H9 (cell line): ENCODE results near the gene SETD3. TPM values are rescaled to one million over a fixed set of nuclear protein-coding genes. Genes with fewer than 3 reads are reported as not detected.

Experiments used
- DNase-seq: peaks from one replicate; pipeline ENCODE4 v3.0.0-alpha.2; 2017
- H2AFZ ChIP-seq: one replicate; pipeline ENCODE4 v1.6.1; 2013; ENCODE audit warnings: mild to moderate bottlenecking, low read length, control low read depth, moderate library complexity
- H2AK5ac ChIP-seq: 2 replicates; pipeline ENCODE4 v1.6.1; 2013; ENCODE audit warnings: low read length, control low read depth, mixed read lengths; ENCODE audit not compliant: insufficient read length
- H2BK120ac ChIP-seq: one replicate; pipeline ENCODE4 v1.6.1; 2013; ENCODE audit warnings: low read depth, mild to moderate bottlenecking, low read length, control low read depth, inconsistent platforms; ENCODE audit not compliant: poor library complexity, severe bottlenecking
- H2BK12ac ChIP-seq: 2 replicates; pipeline ENCODE4 v1.6.1; 2013; ENCODE audit warnings: low read length, control low read depth, mixed read lengths, low read depth; ENCODE audit not compliant: insufficient read length
- H2BK15ac ChIP-seq: 2 replicates; pipeline ENCODE4 v1.6.1; 2013; ENCODE audit warnings: low read depth, low read length, control low read depth
- H2BK20ac ChIP-seq: one replicate; pipeline ENCODE4 v1.6.1; 2013; ENCODE audit warnings: low read depth, mild to moderate bottlenecking, low read length, control low read depth, inconsistent platforms; ENCODE audit not compliant: poor library complexity, severe bottlenecking
- H2BK5ac ChIP-seq: 2 replicates; pipeline ENCODE4 v1.6.1; 2013; ENCODE audit warnings: low read length, control low read depth, mixed read lengths; ENCODE audit not compliant: insufficient read length
- H3K14ac ChIP-seq: 2 replicates; pipeline ENCODE4 v1.6.1; 2013; ENCODE audit warnings: low read length, control low read depth; ENCODE audit not compliant: insufficient read depth
- H3K18ac ChIP-seq: 2 replicates; pipeline ENCODE4 v1.6.1; 2013; ENCODE audit warnings: low read depth, mild to moderate bottlenecking, mixed read lengths, low read length, control low read depth; ENCODE audit not compliant: insufficient read length
- H3K23ac ChIP-seq: 2 replicates; pipeline ENCODE4 v1.6.1; 2013; ENCODE audit warnings: low read length, control low read depth, mixed read lengths, low read depth; ENCODE audit not compliant: insufficient read length
- H3K23me2 ChIP-seq: 2 replicates; pipeline ENCODE4 v1.6.1; 2013; ENCODE audit warnings: low read depth, mild to moderate bottlenecking, mixed read lengths, low read length, control low read depth; ENCODE audit not compliant: insufficient read length, poor library complexity, severe bottlenecking
- H3K27ac ChIP-seq: 2 replicates; pipeline ENCODE4 v1.5.1; 2013; ENCODE audit warnings: low read length, control low read depth, mixed read lengths, low read depth; ENCODE audit not compliant: insufficient read length
- H3K27me3 ChIP-seq: 2 replicates; pipeline ENCODE4 v1.6.1; 2013; ENCODE audit warnings: low read length, control low read depth, inconsistent platforms; ENCODE audit not compliant: insufficient read depth
- H3K4ac ChIP-seq: 2 replicates; pipeline ENCODE4 v1.6.1; 2013; ENCODE audit warnings: low read depth, mild to moderate bottlenecking, control low read depth, inconsistent platforms, low read length, moderate library complexity
- H3K4me1 ChIP-seq: 2 replicates; pipeline ENCODE4 v1.6.1; 2013; ENCODE audit warnings: low read length, control low read depth, inconsistent platforms; ENCODE audit not compliant: insufficient read depth
- H3K4me2 ChIP-seq: 2 replicates; pipeline ENCODE4 v1.6.1; 2013; ENCODE audit warnings: low read length, control low read depth, mixed read lengths; ENCODE audit not compliant: insufficient read length, insufficient read depth
- H3K56ac ChIP-seq: 2 replicates; pipeline ENCODE4 v1.6.1; 2013; ENCODE audit warnings: low read depth, mild to moderate bottlenecking, mixed read lengths, low read length, control low read depth; ENCODE audit not compliant: insufficient read length
- H3K79me1 ChIP-seq: 2 replicates; pipeline ENCODE4 v1.6.1; 2013; ENCODE audit warnings: low read depth, mild to moderate bottlenecking, moderate library complexity, low read length, control low read depth, inconsistent platforms; ENCODE audit not compliant: insufficient read depth, poor library complexity, severe bottlenecking
- H3K79me2 ChIP-seq: 2 replicates; pipeline ENCODE4 v1.6.1; 2013; ENCODE audit warnings: low read length, control low read depth, inconsistent platforms; ENCODE audit not compliant: insufficient read depth
- H3K9ac ChIP-seq: 2 replicates; pipeline ENCODE4 v1.6.1; 2013; ENCODE audit warnings: low read length, control low read depth, mixed read lengths; ENCODE audit not compliant: insufficient read length; ENCODE audit errors: extremely low read depth
- H3K9me3 ChIP-seq: one replicate; pipeline ENCODE4 v1.6.1; 2013; ENCODE audit warnings: low read depth, low read length, inconsistent platforms; ENCODE audit not compliant: control insufficient read depth
- H3T11ph ChIP-seq: one replicate; pipeline ENCODE4 v1.6.1; 2013; ENCODE audit warnings: mild to moderate bottlenecking, low read length, control low read depth, inconsistent platforms
- H4K20me1 ChIP-seq: one replicate; pipeline ENCODE4 v1.6.1; 2013; ENCODE audit not compliant: control insufficient read depth, insufficient read length, insufficient read depth
- H4K5ac ChIP-seq: 2 replicates; pipeline ENCODE4 v1.6.1; 2013; ENCODE audit warnings: low read depth, mild to moderate bottlenecking, mixed read lengths, low read length, control low read depth; ENCODE audit not compliant: insufficient read length
- H4K8ac ChIP-seq: replicated peaks from 2 replicates; pipeline ENCODE4 v1.6.1; 2013; ENCODE audit warnings: low read length, control low read depth, mixed read lengths, low read depth; ENCODE audit not compliant: insufficient read length
- H4K91ac ChIP-seq: 2 replicates; pipeline ENCODE4 v1.6.1; 2013; ENCODE audit warnings: low read depth, mild to moderate bottlenecking, moderate library complexity, mixed read lengths, low read length, control low read depth; ENCODE audit not compliant: insufficient read length
- H3K27ac Mint-ChIP-seq, 3 experiments: 2 replicates in 2 of 3; 3 replicates in 1 of 3; pipeline ENCODE4 v1.8.0; 2020 to 2021; ENCODE audit warnings: mixed read lengths in 3 of 3, mild to moderate bottlenecking in 1 of 3, moderate library complexity in 1 of 3
- H3K27me3 Mint-ChIP-seq: 2 replicates; pipeline ENCODE4 v1.8.0; 2021; ENCODE audit warnings: low read depth, mild to moderate bottlenecking, moderate library complexity, mixed read lengths
- H3K36me3 Mint-ChIP-seq, 3 experiments: 2 replicates in 2 of 3; 3 replicates in 1 of 3; pipeline ENCODE4 v1.8.0; 2020 to 2021; ENCODE audit warnings: low read depth in 3 of 3, mixed read lengths in 3 of 3; ENCODE audit not compliant: insufficient read depth in 1 of 3
- H3K4me1 Mint-ChIP-seq, 2 experiments: 2 replicates each; pipeline ENCODE4 v1.8.0; 2020; ENCODE audit warnings: mixed read lengths in 2 of 2
- H3K4me3 Mint-ChIP-seq, 2 experiments: 2 replicates in 1 of 2; 3 replicates in 1 of 2; pipeline ENCODE4 v1.8.0; 2020 to 2021; ENCODE audit warnings: mild to moderate bottlenecking in 2 of 2, mixed read lengths in 2 of 2, moderate library complexity in 1 of 2
- H3K9me3 Mint-ChIP-seq, 2 experiments: 2 replicates in 1 of 2; 3 replicates in 1 of 2; pipeline ENCODE4 v1.8.0; 2020; ENCODE audit warnings: mild to moderate bottlenecking in 2 of 2, mixed read lengths in 2 of 2, moderate library complexity in 1 of 2
- WGBS: extraction: QIAGEN DNeasy Blood & Tissue Kit; methylation state at CpG from one replicate; pipeline ENCODE4 v1.1.7; 2013; ENCODE audit warnings: missing lambda C conversion rate, low lambda C conversion rate, mixed read lengths; ENCODE audit not compliant: insufficient read length; ENCODE audit errors: extremely low coverage; 5-methylcytosine and 5-hydroxymethylcytosine counted together
- total RNA-seq: library from RNA; stranded (reverse); gene quantifications from 2 replicates; pipeline ENCODE4 v1.2.1, GENCODE V29; 2021
- TF ChIP-seq, protein P1 (sequence below): fragments of 200-600 bp; sonication (generic); conservative IDR thresholded peaks from 3 replicates; pipeline ENCODE4 v1.8.0; 2021; ENCODE audit warnings: antibody characterized with exemption, mild to moderate bottlenecking

SETD3 gene
- total RNA-seq, 1 experiment from 2014 or later, result 56.7 TPM

DNA sequence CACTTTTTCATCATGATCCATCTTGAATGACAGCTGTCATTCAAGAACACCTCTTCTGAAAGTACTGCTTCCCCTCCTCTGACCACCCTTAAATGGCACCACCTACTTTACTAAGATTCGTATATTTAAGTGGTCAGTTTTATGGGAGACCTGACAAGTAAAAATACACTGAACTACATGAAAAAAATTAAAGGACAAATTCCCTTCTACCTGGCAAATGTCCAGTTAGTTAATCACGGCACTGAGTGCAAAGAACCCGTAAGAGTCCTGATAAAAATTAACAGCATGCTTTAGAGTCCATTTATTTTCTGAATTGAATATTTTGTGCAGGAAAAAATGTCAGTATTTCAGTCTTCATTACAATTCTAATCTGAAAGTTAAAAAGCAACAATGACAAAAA, 48.7 kb downstream of the SETD3 start:
- no peak overlapping the region for H3K27ac ChIP-seq

More for the DNA sequence above, 48.7 kb downstream of the SETD3 start:
- H2BK120ac ChIP-seq, result no peak overlapping the region
- no peak overlapping the region for H3K4ac ChIP-seq
- Mint-ChIP-seq H3K36me3 (peaks cover 23 to 55% (median 38%) of the 10 kb centered on the region in 3 experiments), H3K4me3 (no peak overlapping the region), H3K27ac (no peak overlapping the region), H3K27me3 (no peaks in the 10 kb centered on the region), H3K4me1 (peaks cover 8 to 14% of the 10 kb centered on the region in 2 experiments; a peak in 3 of 4 replicates), H3K9me3 (peaks cover 11 to 18% of the 10 kb centered on the region in 2 experiments)
- no peak overlapping the region for H4K8ac ChIP-seq
- peaks cover 9% of the 10 kb centered on the region for H3K9me3 ChIP-seq
- H4K5ac ChIP-seq, result no peak overlapping the region
- H2BK15ac ChIP-seq, result no peak overlapping the region
- H2BK20ac ChIP-seq, result no peak overlapping the region
- H3K23me2 ChIP-seq, result no peaks in the 10 kb centered on the region
- H3K4me2 ChIP-seq, result no peak overlapping the region
- TF ChIP-seq, protein P1, sequence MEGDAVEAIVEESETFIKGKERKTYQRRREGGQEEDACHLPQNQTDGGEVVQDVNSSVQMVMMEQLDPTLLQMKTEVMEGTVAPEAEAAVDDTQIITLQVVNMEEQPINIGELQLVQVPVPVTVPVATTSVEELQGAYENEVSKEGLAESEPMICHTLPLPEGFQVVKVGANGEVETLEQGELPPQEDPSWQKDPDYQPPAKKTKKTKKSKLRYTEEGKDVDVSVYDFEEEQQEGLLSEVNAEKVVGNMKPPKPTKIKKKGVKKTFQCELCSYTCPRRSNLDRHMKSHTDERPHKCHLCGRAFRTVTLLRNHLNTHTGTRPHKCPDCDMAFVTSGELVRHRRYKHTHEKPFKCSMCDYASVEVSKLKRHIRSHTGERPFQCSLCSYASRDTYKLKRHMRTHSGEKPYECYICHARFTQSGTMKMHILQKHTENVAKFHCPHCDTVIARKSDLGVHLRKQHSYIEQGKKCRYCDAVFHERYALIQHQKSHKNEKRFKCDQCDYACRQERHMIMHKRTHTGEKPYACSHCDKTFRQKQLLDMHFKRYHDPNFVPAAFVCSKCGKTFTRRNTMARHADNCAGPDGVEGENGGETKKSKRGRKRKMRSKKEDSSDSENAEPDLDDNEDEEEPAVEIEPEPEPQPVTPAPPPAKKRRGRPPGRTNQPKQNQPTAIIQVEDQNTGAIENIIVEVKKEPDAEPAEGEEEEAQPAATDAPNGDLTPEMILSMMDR, result no peak
- H3K23ac ChIP-seq, result no peak overlapping the region
- H2BK5ac ChIP-seq, result no peak overlapping the region
- H4K91ac ChIP-seq, result no peak overlapping the region
- no peaks in the 10 kb centered on the region for H3K79me1 ChIP-seq
- WGBS, result no CpG with 5 or more reads among the region's 3 CpGs
- H2AK5ac ChIP-seq, result no peak overlapping the region
- H3K9ac ChIP-seq, result no peak overlapping the region
- H3K4me1 ChIP-seq, result no peaks in the 10 kb centered on the region
- no peaks in the 10 kb centered on the region for H3K27me3 ChIP-seq
- DNase-seq, result no peak
- H3K79me2 ChIP-seq, result peaks cover 3% of the 10 kb centered on the region; the same call in 1 of the 2 replicates
- H3K56ac ChIP-seq, result no peak overlapping the region
- H3T11ph ChIP-seq, result no peak overlapping the region
- no peak overlapping the region for H3K14ac ChIP-seq
- H2BK12ac ChIP-seq, result no peak overlapping the region
- no peak overlapping the region for H2AFZ ChIP-seq
- no peaks in the 10 kb centered on the region for H4K20me1 ChIP-seq
- no peak overlapping the region for H3K18ac ChIP-seq
